ENCODE data around the gene ASTN2. TPM values are rescaled to one million over a fixed set of nuclear protein-coding genes. Genes with fewer than 3 reads are reported as not detected.

ASTN2 gene
- total and polyA plus RNA-seq, 2 donors (not counting 3 experiments of a cell fraction or from before 2014, with no cell fraction given): 1.0 to 1.9 TPM

DNA sequence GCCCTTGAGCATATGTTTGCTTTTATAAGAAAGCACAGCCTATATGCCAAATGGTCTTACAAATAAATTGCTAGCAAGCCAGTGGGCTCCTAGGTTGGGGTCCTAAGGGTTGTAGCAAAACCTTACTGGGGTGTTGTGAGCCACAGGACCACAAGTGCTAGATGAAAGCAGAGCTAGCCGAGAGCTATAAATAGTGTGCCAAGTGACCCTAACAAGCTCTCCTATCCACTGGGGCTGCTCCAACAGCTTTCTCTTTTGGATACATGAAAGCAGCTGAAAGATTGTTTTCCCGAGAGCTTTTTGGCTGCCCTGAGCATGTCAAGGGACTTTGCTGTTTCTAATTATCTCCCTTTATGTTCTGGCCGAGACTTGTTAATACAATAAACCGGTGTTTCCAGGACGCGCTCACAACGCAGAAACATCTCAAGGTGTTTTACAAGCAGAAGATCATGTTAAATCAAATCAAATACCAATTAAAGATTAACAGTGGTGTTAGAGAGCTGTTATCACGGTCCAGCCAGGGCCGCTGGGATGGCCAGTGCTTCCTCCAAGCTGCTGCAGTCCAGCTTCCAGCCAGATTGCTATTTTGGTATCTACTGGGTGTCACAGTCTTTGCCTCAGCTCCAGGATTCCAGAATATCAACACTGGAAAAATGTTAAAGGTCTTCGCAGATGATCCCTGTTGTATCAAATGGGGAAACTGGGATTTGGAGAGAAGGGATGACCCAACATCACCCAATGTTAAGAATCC, 351.0 kb downstream of the ASTN2 start:
- no TSS peak for BruUV-seq (replicated peaks)
- FAIRE-seq (no peak), DNase-seq (ENCODE audit: low read depth, low spot score) (no peak)
- no peak overlapping the region for H2AFZ ChIP-seq (ENCODE audit: low read depth, low read length)
- H3K79me2 ChIP-seq (ENCODE audit: control insufficient read depth, insufficient read depth, low read length): no peaks in the 10 kb centered on the region
- dilution Hi-C loops (cut with MboI; ENCODE audit: extremely low pct_ligation_motif_present, low sequenced_read_pairs): no loop called here
- intact Hi-C loops (cut with micrococcal nuclease): no loop called here
- no peak overlapping the region for H3K27ac ChIP-seq (ENCODE audit: insufficient read depth, low read depth, low read length)
- TF ChIP-seq, protein P1, sequence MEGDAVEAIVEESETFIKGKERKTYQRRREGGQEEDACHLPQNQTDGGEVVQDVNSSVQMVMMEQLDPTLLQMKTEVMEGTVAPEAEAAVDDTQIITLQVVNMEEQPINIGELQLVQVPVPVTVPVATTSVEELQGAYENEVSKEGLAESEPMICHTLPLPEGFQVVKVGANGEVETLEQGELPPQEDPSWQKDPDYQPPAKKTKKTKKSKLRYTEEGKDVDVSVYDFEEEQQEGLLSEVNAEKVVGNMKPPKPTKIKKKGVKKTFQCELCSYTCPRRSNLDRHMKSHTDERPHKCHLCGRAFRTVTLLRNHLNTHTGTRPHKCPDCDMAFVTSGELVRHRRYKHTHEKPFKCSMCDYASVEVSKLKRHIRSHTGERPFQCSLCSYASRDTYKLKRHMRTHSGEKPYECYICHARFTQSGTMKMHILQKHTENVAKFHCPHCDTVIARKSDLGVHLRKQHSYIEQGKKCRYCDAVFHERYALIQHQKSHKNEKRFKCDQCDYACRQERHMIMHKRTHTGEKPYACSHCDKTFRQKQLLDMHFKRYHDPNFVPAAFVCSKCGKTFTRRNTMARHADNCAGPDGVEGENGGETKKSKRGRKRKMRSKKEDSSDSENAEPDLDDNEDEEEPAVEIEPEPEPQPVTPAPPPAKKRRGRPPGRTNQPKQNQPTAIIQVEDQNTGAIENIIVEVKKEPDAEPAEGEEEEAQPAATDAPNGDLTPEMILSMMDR (IDR thresholded peaks at IDR 0.05; ENCODE audit: extremely low read depth in 1 of 2, insufficient read depth in 1 of 2, low read depth in 1 of 2, low read length in 2 of 2): no peak
- TF ChIP-seq FOS (IDR thresholded peaks at IDR 0.05; ENCODE audit: borderline replicate concordance, insufficient read depth, low read length) (no peak), POLR2A (IDR thresholded peaks at IDR 0.05; ENCODE audit: low read depth, low read length) (no peak), MYC (IDR thresholded peaks at IDR 0.05; ENCODE audit: low read depth, low read length) (no peak), MAX (IDR thresholded peaks at IDR 0.05; ENCODE audit: insufficient read depth, insufficient read length) (no peak), POLR2AphosphoS5 (IDR thresholded peaks at IDR 0.05; ENCODE audit: insufficient read depth, low read depth, low read length) (no peak), JUN (IDR thresholded peaks at IDR 0.05; ENCODE audit: borderline replicate concordance, insufficient read depth, insufficient read length, low read depth) (no peak)
- POLR2A ChIA-PET: no interaction called here
- no peak overlapping the region for H3K4me2 ChIP-seq (ENCODE audit: insufficient read depth, low read length)
- H3K4me1 ChIP-seq (ENCODE audit: control insufficient read depth, extremely low read depth, insufficient read depth, low read length): no peaks in the 10 kb centered on the region
- H4K20me1 ChIP-seq (replicated peaks; ENCODE audit: control insufficient read depth, extremely low read depth, insufficient read depth, low read length): no peaks in the 10 kb centered on the region
- no peaks in the 10 kb centered on the region for H3K9me3 ChIP-seq (replicated peaks; ENCODE audit: control insufficient read depth, insufficient read depth, low read length)
- CTCF ChIA-PET: no interaction called here
- H3K4me3 ChIP-seq (replicated peaks in 1 of 3; ENCODE audit: insufficient read depth in 1 of 3, low read depth in 1 of 3, low read length in 3 of 3): no peak overlapping the region
- no peaks in the 10 kb centered on the region for H3K27me3 ChIP-seq (ENCODE audit: control insufficient read depth in 2 of 2, insufficient read depth in 2 of 2, low read length in 2 of 2)
- no peaks in the 10 kb centered on the region for H3K9me1 ChIP-seq (replicated peaks; ENCODE audit: control insufficient read depth, extremely low read depth, insufficient read depth, low read length)
- no peak overlapping the region for H3K9ac ChIP-seq (replicated peaks; ENCODE audit: extremely low read depth, insufficient read depth, low read length)
- H3K36me3 ChIP-seq (ENCODE audit: control insufficient read depth in 2 of 2, extremely low read depth in 1 of 2, insufficient read depth in 2 of 2, low read length in 2 of 2): no peaks in the 10 kb centered on the region

All from endothelial cell of umbilical vein (primary cell).